HG03469 (cell line): ENCODE data around the gene EEF1G.
"Not testable (repeated sequence)": the region's sequence is repeated elsewhere in the genome, so short reads cannot be mapped to it uniquely, and the experiment has no call there.

Experiments
- ATAC-seq: cut with Tn5 transposase; IDR thresholded peaks from one replicate; pipeline ENCODE4 v1.9.1; 2021; ENCODE audit warnings: mild to moderate bottlenecking, moderate library complexity, moderate number of reproducible peaks; ENCODE audit not compliant: unreplicated experiment

The EEF1G gene, protein sequence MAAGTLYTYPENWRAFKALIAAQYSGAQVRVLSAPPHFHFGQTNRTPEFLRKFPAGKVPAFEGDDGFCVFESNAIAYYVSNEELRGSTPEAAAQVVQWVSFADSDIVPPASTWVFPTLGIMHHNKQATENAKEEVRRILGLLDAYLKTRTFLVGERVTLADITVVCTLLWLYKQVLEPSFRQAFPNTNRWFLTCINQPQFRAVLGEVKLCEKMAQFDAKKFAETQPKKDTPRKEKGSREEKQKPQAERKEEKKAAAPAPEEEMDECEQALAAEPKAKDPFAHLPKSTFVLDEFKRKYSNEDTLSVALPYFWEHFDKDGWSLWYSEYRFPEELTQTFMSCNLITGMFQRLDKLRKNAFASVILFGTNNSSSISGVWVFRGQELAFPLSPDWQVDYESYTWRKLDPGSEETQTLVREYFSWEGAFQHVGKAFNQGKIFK

DNA sequence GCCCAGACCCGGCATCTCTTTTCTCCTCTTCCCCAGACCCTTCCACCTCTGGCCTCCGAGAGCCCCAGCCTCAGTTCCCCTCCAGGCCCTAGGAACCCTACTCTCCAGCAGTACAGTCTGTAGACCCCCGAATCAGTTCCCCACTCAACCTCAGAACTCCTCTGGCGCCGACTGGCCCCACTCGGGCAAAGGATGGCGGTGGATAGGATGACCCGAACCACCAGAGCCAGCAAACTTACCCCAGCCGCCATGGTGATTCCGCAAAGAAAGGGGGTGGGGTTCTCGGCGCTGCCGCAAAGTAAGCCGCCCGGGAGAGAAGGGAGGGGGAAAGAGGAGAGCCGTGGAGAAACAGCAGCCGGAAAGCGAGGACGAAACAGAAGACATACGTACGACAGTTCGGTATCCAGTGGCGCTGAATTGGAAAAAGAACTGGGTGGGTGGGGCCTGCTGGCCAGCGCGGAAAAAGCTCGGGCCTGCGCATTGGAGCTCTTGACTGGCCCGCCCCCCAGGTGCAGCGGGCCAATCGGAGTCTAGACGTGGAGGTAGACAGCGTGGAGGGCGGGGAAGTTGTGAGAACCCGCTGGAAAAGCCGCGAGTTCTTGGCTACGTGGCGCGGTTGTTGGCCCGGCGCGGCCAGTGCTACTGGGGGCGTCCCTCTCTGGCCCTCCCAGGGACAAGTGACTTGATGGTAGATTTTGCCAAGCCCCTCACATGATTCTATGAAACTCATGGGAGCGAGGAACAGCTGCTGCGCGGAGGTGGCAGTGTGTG is at the start of gene EEF1G:
Gene EEF1G, minus strand, starts transcription at position 300 of the 771 bp plus-strand sequence. Its CDS starts 49 bp downstream, at position 251.
- ATAC-seq: peak; percentile 72

DNA sequence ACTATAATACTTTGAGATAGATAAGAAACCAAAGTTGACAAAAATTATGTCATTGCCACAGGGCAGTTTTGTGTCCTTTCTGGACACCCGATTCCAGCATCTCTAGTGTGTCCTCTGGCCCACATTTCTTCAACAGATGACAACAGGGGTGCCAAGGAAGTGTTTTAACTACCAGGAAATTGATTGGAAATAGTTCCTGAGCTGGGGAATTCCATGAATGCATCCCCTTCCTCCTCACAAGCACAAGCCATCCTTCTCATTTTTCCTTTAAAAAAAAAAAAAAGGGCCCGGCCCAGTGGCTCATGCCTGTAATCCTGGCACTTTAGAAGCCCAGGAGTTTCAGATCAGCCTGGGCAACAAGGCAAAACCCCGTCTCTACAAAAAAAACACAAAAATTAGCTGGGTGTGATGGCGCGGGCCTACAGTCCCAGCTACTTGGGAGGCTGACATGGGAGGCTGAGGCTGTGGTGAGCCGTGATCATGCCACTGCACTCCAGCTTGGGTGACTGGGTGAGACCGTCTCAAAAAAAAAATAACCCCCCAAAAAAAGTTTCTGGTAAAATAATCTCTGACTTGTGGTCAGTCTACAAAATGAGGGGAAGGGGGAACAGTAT is 48.9 kb upstream of the EEF1G start:
- no peak for ATAC-seq

DNA sequence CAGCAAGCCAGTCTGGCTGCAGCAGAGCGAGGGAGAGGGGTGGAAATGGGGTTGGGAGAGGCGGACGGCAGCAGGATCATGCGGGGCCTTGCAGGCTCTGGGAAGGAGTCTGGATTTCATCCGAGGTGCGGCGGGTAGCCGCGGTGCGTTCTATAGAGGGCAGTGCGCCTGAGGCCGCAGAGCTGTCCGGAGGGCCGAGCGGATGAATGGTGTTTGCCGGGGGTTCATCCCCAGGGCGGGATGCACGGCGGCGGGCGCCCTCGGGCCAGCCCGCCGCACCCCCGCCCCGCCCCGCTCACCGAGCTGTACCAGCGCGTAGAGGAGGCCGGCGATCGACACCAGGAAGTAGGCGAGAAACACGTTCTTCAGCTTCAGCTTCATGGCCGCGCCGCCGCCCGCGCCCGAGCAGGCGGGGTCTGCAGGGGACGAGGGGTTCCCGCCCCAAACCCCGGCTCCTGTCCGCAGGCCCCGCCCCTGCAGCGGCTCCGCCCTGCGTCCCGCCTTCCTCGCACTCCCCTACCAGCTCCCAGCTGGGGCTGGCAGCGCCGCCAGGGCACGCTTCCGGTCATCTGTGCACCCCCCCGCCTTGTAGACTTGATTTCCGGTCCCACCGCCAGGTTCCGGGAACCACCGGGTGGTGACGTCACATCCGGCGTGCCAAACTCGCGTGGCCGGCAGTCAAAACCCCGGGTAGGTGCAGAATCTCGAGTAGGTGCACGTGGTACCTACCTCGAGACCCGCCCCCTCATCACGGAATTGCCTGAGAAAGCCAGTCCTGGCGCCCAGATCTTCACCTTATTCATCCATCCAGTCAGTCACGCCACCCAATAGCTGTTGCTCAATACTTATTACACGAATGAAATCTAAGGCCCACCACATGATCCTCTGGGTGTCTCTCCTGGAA is 48.1 kb upstream of the EEF1G start, which contains the start of gene B3GAT3:
Gene B3GAT3, minus strand, starts transcription at position 420 of the 904 bp plus-strand sequence. Its CDS starts 39 bp downstream, at position 381.
- ATAC-seq: peak; percentile 84

DNA sequence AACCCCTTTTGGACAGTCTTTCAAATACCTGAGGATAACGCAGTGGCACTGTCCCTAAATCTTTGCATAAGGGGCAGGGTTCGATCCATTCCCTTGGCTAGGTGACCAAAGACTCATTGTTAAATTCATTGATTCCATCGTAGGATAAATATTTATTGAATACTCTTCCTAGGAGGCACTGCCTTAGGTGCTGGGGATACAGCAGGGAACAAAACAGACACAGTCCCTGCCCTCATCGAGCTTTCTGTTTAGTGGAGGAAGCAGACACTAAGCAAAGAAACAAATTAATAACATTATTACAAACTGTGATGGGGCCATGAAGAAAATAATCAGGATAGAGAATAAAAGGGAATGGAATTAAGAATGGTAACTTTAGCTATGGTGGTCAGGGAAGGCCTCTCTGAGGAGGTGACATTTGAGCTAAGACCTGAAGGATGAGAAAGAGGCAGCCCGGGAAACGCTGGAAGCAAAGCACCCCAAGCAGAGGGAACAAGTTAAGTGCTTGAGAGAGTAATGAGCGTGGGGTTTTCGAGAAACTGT is 47.4 kb upstream of the EEF1G start:
- no peak for ATAC-seq

DNA sequence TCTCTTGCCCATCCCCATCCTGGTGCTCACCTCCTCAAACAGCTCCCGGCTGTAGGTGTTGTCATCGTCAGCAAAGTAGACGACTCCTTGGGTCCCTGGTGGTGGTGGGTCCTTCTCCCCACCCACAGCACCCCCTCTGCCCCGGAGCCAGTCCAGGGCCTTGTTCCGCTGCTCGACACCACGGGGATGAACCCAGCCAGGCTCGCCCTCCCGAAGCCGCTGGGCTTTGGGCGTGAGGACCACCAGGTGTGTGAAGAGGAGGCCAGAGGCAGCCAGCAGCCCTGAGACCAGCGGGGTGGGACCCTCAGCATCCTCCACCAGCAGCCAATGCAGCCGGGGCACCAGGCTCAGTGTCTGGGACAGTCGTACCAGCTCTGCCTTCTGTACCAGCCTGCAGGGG is 43.3 kb upstream of the EEF1G start:
- ATAC-seq: not testable (repeated sequence)

DNA sequence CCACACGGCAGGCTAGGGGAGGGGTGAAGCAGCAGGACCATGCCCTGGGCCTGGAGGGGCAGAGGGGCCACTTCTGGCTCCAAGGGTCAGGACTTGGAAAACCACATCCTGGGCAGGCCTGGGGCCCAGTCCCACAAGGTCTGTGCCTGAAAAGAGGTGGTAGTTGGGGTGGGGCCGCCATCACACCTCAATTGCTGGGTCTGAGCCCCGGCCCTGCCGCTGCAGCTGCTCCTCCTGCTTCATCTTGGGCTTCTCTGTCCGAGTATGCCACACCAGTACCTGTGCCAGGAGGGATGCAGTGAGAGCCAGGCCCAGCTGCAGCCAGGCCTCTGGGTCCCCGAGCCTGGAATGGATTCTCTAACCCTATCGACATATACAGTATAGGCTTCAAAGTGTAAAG is 41.8 kb upstream of the EEF1G start:
- ATAC-seq: no peak

DNA sequence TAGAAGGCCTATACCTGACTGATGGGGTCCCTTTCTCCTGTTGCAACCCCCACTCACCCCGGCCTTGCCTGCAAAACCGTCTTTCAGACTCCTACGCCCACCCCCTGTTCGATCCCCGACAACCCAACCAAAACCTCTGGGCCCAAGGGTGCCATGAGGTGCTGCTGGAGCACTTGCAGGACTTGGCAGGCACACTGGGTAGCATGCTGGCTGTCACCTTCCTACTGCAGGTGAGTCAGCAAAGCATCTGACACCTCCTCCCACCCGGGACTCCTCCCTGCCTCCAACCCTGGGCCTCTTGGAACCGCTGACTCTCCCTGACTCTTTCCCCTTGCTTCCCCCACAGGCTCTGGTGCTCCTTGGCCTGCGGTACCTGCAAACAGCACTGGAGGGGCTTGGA is 40.6 kb upstream of the EEF1G start:
- no peak for ATAC-seq

DNA sequence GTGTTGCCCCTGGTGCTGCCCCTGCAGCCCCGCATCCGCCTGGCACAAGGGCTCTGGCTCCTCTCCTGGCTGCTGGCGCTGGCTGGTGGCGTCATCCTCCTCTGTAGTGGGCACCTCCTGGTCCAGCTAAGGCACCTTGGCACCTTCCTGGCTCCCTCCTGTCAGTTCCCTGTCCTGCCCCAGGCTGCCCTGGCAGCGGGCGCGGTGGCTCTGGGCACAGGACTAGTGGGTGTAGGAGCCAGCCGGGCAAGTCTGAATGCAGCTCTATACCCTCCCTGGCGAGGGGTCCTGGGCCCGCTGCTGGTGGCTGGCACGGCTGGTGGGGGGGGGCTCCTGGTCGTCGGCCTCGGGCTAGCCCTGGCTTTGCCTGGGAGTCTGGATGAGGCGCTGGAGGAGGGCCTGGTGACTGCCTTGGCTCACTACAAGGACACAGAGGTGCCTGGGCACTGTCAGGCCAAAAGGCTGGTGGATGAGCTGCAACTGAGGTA is 39.6 kb upstream of the EEF1G start:
- ATAC-seq: peak; percentile 2

DNA sequence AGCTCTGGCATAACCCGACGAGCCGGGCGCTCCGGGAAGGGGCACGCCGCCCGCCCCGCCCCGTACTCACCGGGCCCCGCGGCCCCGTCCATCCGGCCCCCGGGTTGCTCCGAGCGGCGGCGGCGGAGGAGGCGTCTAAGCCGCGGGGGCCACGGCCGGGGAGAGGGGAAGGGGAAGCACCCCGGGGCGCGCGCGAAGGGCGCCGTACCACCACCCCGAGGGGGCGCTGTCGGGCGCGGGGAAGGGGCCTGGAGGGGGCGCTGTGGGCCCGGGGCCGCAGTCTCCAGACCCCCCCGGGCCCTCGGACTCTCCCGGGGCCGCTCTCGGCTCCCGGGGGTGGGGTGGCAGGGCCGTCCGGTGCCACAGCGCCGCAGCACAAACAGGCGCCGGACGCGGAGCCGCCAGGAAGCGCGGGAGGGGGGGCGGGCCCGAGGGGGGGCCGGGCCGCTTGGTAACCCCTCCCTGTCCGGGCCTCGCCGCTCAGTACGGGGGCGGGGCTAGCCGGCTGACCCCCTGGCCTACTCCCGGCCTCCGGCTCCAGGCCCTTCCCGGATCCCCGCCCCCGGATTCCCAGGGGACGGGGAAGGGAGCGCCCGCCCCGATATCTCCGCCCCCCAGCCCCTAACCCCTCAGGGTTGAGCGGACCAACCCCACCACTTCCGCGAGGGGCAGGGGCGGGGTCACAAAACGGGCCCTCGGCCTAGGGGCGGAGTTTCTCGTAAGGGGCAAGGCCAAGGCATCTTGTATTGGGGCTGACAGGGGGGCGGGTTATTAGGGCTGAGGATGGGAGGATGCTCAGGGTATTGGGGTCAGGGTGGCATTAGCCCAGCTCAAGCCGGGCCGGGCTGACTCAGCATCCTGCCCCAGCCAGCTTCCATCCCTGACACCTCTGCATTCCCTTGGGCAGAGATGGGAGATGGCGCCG is 38.9 kb upstream of the EEF1G start, which contains the start of the genes EML3 and ROM1:
Gene EML3, minus strand, starts transcription at position 410 of the 925 bp plus-strand sequence. Its CDS starts 318 bp downstream, at position 92.
Gene ROM1, plus strand, starts transcription at position 892 of the 925 bp plus-strand sequence. Its CDS starts 25 bp downstream, at position 917.
- peak; percentile 34 for ATAC-seq

DNA sequence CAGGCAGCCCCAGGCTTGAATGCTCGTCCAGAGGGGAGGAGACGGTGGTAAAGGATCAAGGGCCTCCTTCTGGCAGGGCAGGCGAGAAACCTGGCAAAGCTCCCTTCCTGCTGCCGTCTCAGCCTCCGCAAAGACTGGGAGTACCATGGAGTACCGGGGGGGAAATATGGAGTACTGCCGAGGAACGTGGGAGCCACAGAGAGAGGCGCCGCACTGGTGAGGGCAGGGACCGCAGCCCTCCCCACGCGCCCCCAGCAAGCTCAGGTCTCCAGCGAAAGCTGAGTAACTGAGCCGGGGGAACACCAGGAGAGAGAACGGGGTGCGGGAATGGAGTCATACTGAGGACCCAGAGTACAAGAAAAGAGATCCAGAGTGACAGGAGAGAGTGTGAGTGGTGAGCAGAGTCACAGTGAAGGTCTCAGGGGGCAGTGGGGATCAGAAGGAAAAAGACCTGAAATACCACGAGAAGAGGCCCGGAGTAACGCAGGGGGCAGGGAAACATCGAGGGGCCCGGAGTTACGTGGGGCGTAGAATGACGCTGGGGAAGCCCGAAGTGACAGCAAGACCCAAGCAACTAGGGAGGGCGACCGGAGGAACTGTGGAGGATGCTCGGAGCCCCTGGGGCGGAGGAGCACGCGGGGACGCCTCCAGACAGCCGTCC is 38.1 kb upstream of the EEF1G start:
- peak; percentile 5 for ATAC-seq

DNA sequence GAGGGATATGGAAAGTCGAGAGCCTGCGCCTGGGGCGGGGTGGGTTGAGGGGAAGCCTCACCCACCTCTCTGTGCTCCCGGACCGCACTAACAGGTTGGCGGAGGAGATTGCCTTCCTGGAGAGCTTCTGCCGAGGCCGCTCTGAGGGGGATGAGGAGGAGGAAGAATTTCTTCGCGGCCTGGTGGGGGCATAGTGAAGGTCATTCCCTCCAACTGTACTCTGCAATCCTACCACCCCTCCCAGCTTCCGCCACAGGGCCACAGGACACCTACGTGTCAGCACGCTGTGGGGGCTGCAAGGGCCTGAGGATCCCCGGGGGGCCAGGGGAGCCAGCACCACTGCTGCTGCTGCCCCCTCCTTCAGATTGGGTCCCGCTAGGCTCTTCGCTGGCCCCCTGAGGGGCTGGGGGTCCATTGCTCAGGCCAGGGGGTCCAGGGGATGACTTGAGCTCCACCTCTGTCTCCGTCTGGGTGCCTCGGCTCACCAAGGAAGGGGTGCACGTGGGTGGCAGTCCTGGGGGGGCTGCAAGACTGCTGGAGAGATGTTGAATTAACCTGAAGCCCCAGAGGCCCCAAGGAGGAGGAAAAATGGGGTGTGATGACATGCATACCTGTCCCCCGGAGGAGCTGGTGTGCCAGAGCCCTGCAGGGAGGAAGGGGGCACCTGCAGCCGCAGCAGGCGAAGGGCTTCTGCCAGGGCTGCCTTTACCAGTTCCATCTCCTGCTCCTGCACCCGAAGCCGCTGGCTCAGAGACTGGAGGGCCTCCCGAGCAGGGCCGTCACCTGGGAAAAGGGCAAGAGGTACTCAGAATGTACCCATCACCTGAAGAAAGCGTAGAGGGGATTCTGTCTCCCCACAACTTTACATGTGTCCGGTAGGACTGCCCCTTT is 37.4 kb upstream of the EEF1G start:
- no peak for ATAC-seq

DNA sequence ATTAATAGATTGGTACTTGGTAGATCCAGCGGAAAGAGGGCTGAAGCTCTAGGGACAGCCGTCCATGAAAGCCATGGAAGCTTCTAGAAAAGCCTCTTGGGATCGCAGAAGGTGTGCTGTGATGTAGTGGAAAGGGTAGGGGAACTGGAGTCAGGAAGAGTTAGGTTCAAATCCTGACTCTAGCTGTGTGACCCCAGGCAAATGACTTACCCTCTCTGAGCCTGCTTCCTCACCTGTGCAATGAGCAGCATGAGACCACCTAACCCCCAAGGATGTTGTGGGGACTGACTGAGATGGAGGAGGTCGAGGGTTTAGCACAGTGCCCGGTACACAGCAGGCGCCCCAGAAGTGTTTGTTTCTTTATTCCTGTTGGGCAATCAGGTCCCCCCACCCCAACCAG is 36.7 kb upstream of the EEF1G start:
- no peak for ATAC-seq

DNA sequence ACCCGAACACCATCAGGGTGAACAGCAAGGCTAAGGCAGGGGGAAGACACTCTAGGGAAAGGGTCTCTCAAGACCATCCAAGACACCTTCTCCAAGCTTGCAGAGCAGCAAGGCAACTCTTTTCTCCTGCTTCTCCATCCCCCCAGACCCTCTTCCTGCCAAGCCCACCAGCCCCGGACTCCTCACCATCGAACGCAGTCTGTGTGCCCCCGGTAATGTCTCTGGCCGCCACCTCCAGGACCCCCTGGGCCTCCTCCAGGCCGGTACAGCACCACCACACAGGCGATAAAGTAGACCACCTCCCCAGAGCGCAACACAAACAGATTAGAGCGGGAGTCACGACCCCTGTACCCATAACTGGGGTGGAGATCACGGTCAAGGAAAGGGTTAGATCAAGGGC is 35.1 kb upstream of the EEF1G start:
- no peak for ATAC-seq

DNA sequence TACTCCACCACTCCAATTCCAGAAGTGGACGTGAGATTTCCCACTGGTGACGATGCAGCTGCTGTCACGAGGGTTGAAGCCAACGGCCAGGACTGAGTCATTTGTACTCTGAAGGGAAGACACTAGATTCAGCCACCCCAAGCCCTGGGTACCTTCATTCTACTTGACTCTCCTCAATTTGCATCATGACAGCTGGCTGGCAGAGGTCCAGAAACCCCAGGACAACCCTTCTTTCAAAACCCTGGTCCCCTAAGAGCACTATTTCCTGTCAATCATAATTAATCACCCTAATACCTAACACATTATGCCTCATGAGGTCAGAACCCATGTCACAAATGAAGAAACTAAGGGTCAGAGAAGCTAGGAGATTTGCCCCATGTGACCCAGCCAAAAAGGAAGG is 34.0 kb upstream of the EEF1G start:
- no peak for ATAC-seq

DNA sequence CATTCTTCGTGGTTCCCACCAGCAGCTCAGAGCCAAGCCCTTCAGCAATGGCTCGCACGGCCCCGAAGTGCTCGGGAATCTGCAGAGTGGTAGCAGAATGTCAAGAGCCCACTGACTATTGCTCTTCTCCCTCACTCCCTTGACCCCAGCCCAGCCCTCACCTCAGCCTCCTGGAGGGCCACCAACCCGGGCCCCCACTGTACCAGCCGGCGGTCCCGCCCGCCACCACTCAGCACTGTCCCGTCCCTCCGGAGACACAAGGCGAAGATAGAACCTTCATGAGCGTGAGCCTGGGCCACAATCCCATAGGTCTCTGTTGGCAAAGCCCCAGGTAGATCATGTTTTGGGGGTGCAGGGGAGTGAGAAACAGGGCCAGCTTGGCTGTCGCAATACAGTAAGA is 32.2 kb upstream of the EEF1G start:
- ATAC-seq: no peak

DNA sequence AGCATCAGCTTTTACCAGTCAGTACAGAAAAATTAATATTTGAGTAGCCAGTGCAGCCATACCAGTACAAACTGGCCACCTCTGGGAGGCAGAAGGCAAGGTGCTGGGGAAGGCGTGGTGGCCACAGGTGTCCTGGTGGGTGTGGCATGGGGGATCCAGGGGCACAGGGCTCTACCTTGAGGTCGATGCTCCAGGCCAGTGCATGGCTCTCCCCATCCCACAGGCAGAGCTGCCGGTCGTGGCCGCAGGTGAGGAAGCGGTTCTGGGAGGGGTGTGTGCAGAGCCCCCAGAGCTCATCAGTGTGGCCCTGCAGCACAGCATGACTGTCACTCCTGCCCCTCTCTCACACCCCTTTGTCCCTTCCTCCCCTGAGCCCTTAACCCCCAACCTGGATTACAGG is 31.8 kb upstream of the EEF1G start:
- no peak for ATAC-seq

DNA sequence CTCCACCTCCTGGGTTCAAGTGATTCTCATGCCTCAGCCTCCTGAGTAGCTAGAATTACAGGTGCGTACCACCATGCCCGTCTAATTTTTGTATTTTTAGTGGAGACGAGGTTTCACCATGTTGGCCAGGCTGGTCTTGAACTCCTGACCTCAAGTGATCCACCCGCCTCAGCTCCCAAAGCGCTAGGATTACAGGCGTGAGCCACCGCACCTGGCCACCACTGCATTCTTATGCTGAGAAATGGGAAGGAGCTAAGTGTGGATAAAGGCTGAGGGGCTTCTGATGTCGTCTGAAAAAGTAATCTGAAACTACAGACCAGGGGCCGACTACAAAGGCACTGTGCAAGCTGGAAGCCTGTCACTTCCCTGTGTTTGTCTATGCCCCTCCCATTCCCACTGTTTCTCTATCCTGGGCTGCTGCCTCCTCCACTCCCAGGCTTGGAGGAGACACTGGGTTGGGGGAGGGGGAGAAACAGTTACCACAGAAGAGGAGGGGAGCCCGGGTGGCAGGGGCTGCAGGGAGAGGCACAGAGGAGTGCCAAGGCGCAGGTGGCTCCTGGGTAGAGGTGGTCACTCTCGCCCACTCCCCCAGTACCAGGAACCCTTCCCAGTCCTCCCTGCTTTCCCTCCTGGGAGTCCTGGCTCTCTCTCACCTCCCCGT is 30.9 kb upstream of the EEF1G start:
- ATAC-seq: no peak
